ENCODE measurements around the gene KCNIP1.
A peak's percentile ranks its signal among the peaks of the same experiment; 100 is the strongest.

KCNIP1 gene

DNA sequence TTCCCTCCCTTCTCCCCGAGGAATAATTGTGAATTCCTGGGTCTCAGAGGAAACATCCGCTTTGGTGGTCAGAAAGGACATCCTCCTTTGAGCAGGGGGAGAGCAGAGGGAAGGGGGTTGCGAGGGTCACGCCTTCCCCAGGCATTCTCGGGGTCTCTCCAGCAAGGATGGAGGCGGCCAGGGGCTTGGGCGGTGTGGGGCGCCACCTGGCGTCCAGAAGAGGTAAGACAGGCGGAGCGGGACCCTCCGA, 129.1 kb downstream of the KCNIP1 start:
- no peaks in the 10 kb centered on the region for H3K9me3 ChIP-seq
- no peaks in the 10 kb centered on the region for H3K36me3 ChIP-seq
- H3K4me1 ChIP-seq = peaks cover 0 to 40% (median 32%) of the 10 kb centered on the region in 4 donors
- H3K27me3 ChIP-seq = no peaks in the 10 kb centered on the region
- intact Hi-C loops (cut with DNase I; ENCODE audit: low total_unique reads) = no loop called here
- H3K27ac ChIP-seq = peak overlapping the region; percentile 73 to 74
- peak overlapping the region; percentile 25 to 46 for H3K4me3 ChIP-seq
- DNase-seq = peak; percentile 50 to 83
- TF ChIP-seq, protein P1, sequence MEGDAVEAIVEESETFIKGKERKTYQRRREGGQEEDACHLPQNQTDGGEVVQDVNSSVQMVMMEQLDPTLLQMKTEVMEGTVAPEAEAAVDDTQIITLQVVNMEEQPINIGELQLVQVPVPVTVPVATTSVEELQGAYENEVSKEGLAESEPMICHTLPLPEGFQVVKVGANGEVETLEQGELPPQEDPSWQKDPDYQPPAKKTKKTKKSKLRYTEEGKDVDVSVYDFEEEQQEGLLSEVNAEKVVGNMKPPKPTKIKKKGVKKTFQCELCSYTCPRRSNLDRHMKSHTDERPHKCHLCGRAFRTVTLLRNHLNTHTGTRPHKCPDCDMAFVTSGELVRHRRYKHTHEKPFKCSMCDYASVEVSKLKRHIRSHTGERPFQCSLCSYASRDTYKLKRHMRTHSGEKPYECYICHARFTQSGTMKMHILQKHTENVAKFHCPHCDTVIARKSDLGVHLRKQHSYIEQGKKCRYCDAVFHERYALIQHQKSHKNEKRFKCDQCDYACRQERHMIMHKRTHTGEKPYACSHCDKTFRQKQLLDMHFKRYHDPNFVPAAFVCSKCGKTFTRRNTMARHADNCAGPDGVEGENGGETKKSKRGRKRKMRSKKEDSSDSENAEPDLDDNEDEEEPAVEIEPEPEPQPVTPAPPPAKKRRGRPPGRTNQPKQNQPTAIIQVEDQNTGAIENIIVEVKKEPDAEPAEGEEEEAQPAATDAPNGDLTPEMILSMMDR (IDR thresholded peaks at IDR 0.05) = peak; percentile 91 to 94

DNA sequence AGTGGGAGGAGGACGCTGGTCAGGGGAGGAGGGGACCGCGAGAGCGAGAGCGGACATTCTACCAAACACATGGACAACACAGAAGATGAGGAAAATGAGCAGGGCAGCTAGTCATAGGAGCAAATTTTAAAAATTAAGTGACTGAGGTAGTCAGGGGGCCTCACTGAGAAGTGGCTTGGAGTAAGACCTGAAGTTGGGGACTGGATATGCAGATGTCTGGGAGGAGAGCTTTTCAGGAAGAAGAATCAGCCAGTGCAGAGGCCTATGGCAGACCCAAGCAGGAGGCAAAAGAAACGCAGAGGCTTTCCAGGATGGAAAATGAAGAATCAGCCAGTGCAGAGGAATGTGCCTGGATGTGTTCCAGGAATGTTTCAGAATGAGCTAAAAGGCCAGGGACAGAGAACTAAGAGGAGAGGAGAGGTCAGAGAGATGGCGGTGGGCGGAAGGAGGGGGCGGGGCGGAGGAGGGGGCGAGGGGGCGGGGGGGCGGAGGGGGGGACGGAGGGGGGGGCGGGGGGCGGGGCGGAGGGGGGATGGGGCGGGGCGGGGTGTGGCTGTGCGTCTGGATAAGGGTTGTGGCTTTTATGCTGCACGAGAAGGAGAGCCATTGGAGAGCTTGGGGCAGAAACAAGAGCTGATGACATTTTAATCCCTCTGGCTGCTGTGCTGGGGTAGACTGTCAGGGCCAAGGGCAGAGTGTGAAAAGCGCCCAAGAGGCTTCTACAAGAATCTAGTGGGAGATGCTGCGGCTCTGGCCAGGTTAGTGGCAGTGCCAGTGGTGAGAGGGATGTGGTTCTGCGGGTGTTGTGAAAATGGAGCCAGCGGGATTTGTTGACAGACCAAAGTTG, 129.6 kb downstream of the KCNIP1 start:
- intact Hi-C loops (cut with DNase I; ENCODE audit: low total_unique reads) = no loop called here

DNA sequence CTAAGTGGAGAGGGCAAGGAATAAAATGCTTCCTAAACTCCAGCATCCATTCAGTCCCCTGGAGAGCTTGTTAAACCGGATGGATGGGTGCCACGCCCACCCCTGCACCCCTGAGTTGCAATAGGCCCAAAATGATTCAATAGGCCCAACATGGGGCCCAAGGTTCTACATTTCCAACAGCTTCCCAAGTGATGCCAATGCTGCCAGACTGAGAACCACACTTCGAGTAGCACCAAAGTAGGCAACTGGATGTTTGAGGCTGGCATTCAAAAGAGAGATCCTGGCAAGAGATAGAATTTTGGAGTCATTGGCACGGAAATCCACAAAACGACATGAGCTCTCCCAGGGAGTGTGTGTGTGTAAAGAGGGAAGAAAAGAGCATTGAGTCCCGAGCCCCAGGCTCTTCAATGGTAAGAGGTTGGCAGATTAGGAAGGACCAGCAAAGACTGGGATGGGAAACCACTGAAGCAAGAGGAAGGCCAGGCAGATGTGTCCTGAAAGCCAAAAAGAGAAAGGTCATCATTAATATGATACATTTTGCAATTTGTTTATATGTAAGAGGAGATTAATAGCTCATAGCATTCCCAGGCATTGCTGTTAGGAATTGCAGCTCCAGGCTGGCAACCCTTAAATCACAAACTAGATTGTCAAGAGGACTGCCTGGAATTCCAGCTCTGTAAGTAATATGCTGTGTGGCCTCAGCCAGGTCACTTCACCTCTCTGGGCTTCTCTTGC, 130.6 kb downstream of the KCNIP1 start:
- peaks cover 0 to 3% of the 10 kb centered on the region in 2 donors for H3K27me3 ChIP-seq
- H3K4me3 ChIP-seq = peak overlapping the region in 1 of 2 donors; percentile 25
- peak overlapping the region; percentile 73 to 74 for H3K27ac ChIP-seq
- H3K9me3 ChIP-seq = no peaks in the 10 kb centered on the region
- no peaks in the 10 kb centered on the region for H3K36me3 ChIP-seq
- intact Hi-C loops (cut with DNase I; ENCODE audit: low total_unique reads) = no loop called here
- DNase-seq = peak in 1 of 2 donors; percentile 44
- H3K4me1 ChIP-seq = peaks cover 0 to 40% (median 32%) of the 10 kb centered on the region in 4 donors
- TF ChIP-seq, protein P1 (IDR thresholded peaks at IDR 0.05) = no peak

More for the DNA sequence above, 129.6 kb downstream of the KCNIP1 start:
- peak; percentile 60 to 77 for DNase-seq
- Histone ChIP-seq H3K4me3 (peak overlapping the region; percentile 25 to 46), H3K27me3 (no peaks in the 10 kb centered on the region), H3K27ac (peak overlapping the region; percentile 73 to 74), H3K36me3 (no peaks in the 10 kb centered on the region), H3K9me3 (no peaks in the 10 kb centered on the region), H3K4me1 (peaks cover 0 to 40% (median 32%) of the 10 kb centered on the region in 4 donors)
- TF ChIP-seq, protein P1 (IDR thresholded peaks at IDR 0.05) = no peak

DNA sequence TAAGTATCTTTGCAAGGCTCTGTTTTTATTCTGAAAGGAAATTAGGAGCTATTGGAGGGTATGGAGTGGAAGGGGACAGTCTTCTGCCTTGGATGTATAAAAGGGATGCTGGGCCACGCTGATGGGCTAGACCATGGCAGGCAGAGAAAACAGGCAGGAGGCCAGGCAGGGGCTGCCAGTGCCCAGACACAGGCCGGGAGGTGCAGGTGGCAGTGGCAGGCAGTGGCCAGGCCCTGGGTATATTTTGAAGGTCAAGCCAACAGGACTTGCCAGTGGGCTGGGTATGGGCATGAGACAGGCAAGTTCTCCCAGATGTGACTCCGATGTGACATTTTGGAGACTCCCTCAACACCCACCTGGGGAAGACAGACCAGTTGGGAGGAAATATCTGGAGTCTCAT, 131.9 kb downstream of the KCNIP1 start:
- no peak overlapping the region for H3K4me3 ChIP-seq
- H3K36me3 ChIP-seq = no peaks in the 10 kb centered on the region
- intact Hi-C loops (cut with DNase I; ENCODE audit: low total_unique reads) = no loop called here
- peaks cover 0 to 40% (median 31%) of the 10 kb centered on the region in 4 donors for H3K4me1 ChIP-seq
- H3K27ac ChIP-seq = no peak overlapping the region
- no peaks in the 10 kb centered on the region for H3K9me3 ChIP-seq
- H3K27me3 ChIP-seq = peaks cover 0 to 3% of the 10 kb centered on the region in 2 donors
- peak in 1 of 2 donors; percentile 51 for DNase-seq
- TF ChIP-seq, protein P1 (IDR thresholded peaks at IDR 0.05) = no peak

DNA sequence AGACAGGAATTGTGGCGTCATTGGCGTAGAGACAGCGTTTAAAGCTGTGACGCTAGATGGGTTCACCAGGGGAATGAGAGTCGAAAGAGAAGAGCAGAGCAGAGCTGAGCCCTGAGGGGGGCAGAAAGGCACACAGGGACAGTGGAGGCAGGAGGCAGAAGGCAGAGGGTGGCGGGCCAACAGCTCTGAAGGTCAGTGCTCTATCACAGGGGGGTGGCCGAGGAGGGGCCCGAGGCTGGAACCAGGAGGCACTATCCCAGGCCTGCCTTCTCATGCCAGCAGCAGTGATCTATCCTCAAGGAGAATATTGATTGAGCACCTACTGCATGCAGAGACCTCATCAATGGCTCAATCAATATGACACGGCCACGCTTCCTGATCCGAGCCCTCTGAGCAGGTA, 132.4 kb downstream of the KCNIP1 start:
- no peak overlapping the region for H3K4me3 ChIP-seq
- H3K4me1 ChIP-seq = peaks cover 0 to 35% (median 28%) of the 10 kb centered on the region in 4 donors
- H3K36me3 ChIP-seq = no peaks in the 10 kb centered on the region
- H3K9me3 ChIP-seq = no peaks in the 10 kb centered on the region
- peaks cover 0 to 7% of the 10 kb centered on the region in 2 donors for H3K27me3 ChIP-seq
- peak in 1 of 2 donors; percentile 38 for DNase-seq
- TF ChIP-seq, protein P1 (IDR thresholded peaks at IDR 0.05) = no peak
- H3K27ac ChIP-seq = no peak overlapping the region
- intact Hi-C loops (cut with DNase I; ENCODE audit: low total_unique reads) = no loop called here
